GM12892 (cell line): ENCODE data around the gene LPAR3.
"Not testable (repeated sequence)": the region's sequence is repeated elsewhere in the genome, so short reads cannot be mapped to it uniquely, and the experiment has no call there.

Experiments
- DNase-seq: peaks from one replicate; pipeline ENCODE4 v3.0.0; 2011; ENCODE audit not compliant: insufficient read length
- FAIRE-seq: peaks from 2 replicates; lab custom pipeline; 2011; peaks lifted over from hg19 to GRCh38; lab: Jason Lieb, UNC
- POLR2A ChIP-seq: IDR thresholded peaks from 2 replicates; pipeline ENCODE4 v1.6.1; 2011; ENCODE audit warnings: low read depth, low read length, control low read depth
- POLR2AphosphoS5 ChIP-seq: IDR thresholded peaks from 2 replicates; pipeline ENCODE4 v1.6.1; 2011; ENCODE audit warnings: low read depth, low read length, control low read depth
- TAF1 ChIP-seq: IDR thresholded peaks from 2 replicates; pipeline ENCODE4 v1.6.1; 2011; ENCODE audit warnings: low read depth, mild to moderate bottlenecking, control low read depth, low read length, borderline replicate concordance

The LPAR3 gene

DNA sequence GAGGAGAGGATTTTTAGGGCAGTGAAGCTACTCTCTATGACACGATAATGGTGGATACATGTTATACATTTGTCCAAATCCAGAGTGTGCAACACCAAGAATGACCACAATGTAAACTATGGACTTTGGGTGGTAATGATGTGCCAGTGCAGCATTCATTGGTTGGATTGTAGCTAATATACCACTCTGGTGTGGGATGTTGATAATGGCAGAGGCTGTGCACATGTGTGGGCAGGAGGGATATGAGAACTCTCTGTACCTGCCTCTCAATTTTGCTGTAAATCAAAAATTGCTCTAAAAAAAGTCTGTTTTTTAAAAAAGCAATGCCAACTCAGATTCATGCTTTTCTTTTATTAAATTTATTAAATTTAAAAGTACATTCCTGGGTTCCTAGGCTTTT, 27.2 kb upstream of the LPAR3 start:
- FAIRE-seq (no peak), DNase-seq (no peak)
- TF ChIP-seq TAF1 = no peak
- TF ChIP-seq POLR2AphosphoS5 = no peak

DNA sequence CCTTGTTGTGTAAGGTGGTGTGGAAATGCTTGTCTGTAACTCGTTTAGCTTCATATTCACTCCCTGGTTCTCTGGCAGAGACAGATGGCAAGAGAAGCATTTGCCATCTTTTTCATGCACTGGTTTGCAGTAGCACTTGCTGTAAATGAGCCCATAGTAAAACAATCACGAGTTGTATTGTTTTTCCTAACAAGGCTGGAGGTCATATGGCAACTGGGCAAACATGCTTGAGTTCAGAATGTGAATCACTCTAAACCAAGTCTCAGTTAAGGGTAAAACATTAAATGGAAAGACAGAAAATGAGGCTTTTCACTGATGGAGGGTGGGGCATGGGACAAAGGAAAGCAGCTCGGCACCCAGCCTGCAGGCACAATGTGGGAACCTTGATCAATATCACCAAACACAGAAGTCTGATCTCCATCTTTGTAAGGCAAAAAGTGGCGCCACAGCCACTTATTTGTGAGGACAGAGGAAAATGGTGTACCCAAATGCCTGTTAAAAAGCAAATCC, 26.5 kb upstream of the LPAR3 start:
- TF ChIP-seq TAF1 (no peak), POLR2AphosphoS5 (no peak), POLR2A (no peak)
- no peak for FAIRE-seq
- no peak for DNase-seq

DNA sequence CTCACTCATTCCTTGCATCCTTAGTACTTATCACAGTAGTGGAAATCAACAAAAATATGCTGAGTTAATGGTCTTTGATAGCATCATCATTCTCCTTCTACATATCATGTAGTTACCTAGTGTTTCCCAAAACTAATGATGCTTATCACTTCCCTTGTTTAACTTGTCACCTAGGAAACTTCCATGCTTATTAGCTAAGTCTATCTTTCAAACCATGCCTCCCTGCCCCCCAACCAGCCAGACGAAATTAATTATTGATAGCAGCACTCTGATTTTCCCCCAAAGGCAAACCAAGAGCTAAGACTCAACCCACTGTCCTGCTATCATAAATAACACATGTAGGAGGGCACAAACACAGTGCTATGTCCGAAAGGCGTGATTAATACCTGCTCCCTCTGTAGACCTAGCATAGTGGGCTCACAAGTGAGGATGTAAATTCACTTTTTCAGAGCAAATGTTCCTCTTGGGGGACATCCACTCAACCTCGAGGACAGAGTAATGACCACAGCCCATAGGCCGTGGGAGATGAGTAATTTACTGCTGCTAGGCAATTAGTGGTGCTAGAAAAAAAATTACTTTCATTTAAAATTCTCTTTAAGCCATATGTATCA, 25.8 kb upstream of the LPAR3 start:
- no peak for DNase-seq
- TF ChIP-seq POLR2A = no peak
- no peak for TF ChIP-seq POLR2AphosphoS5
- TF ChIP-seq TAF1 = no peak
- no peak for FAIRE-seq

DNA sequence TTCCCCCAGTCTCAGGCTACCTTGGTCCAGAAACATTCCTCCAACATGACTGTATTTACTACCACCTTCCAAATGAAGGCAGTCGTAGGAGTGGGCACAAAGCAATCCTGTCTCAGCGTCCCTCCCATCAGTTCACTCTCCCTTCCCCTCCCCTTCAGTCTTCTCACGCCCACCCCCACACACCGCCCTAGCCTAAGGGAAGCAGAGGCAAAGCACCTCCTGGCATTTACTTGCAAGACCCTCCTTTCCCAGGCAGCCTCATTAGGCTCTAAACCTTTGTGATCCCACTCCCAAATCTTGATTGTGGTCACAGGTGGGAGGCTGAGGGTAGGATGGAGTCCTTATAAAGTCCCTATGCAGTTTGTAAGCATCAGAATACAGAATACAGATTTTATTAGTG, 23.9 kb upstream of the LPAR3 start:
- TF ChIP-seq POLR2AphosphoS5 (no peak), POLR2A (no peak)
- DNase-seq (no peak), FAIRE-seq (no peak)

DNA sequence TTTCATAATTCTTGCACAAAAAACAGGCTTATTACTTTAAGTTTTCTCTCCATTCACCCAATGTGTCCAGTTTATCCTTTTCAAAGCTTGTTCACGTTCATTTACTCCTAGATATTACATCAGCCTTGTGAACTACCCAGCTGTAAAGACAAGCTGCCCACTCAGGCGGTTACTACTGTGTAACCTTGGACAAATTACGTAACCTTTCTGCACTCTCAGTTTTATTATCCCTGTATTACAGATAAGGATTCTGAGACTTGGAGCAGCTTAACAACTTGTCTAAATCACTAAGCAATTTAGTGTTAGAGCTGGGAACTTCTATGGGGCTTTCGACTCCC, 20.5 kb upstream of the LPAR3 start:
- DNase-seq (no peak), FAIRE-seq (no peak)
- TF ChIP-seq TAF1 (no peak), POLR2AphosphoS5 (no peak)

DNA sequence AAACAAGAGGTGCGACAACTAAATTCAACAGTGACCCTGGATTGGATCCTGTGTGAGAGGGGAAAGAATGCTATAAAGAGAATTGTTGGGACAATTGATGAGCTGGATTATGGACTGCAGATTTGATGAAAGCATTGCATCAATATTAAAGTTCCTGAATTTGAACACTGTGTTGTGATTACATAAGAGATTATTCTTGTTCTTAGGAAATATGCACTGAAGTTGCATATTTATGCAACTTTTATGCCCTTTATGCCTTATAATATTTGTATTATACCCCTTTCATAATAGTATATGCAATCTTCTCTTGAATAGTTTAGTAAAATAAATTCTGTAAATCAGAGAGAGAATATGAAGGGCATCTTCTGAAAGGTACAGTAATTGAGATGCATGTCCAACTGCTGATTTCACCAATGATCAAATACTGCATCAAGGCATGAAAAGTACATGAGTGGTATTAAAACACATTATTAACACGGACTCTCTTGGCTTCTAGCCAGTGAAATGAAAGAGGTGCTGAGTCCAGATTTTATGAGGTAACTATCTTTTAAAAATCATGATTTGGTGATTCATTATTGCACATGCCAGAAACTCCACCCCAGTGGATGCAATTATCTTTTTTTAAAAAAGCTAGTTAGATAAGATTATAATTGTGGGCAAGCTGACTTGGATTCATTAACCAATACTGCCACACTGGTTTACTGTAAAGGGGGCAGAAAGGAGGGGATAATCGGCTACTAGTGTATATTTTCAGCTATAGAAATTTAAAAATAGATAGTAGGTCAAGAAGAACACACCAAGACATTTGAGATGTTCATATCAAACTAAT, 19.9 kb upstream of the LPAR3 start:
- TF ChIP-seq POLR2AphosphoS5 (no peak), POLR2A (no peak), TAF1 (no peak)
- DNase-seq = no peak
- FAIRE-seq = no peak

DNA sequence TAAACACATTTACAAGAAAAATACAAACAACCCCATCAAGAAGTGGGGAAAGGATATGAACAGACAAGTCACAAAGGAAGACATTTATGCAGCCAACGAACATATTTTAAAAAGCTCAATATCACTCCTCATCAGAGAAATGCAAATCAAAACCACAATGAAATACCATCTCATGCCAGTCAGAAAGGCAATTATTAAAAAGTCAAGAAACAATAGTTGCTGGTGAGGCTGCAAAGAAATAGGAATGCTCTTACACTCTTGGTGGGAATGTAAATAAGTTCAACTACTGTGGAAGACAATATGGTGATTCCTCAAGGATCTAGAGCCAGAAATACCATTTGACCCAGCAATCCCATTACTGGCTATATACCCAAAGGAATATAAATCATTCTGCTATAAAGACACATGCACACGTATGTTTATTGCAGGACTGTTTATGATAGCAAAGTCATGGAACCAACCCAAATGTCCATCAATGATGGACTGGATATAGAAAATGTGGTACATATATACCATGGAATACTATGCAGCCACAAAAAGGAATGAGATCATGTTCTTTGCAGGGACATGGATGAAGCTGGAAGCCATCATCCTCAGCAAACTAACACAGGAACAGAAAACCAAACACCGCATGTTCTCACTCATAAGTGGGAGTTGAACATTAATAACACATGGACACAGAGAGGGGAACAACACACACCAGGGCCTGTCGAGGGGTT, 15.9 kb upstream of the LPAR3 start:
- FAIRE-seq, DNase-seq: not testable (repeated sequence)

DNA sequence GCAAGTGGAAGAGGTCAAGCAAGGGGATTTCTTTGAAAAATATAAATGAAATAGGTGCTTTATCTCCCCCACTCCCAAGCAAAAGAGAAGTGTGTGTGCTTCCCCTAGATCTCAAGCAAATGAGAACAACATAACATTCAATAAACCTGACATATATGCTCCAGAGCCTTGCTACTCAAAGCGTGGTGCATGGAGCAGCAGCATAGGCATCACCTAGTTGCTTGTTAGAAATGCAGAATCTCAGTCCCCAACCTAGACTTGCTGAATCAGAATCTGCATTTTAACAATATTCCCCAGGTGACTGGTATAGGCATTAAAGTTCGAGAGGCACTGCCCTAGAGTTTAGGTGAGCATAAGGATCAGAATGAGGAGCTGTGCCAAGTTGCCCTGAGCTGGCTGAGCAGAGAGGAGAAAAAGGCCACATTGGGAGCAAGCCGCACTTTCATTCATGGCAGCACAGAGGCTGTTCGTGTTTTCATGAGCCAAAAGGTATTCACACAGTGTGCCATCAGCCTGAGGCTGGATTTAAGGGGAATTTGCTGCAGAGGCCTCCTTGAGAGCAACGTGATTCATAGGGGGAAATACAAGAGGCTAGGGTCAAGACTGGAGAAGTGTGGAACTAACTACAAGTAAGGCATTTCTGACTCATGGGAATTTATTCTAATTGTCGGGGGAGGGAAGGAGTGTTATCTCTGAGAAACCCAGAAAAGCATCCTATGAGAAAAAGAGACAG, 14.3 kb upstream of the LPAR3 start:
- no peak for DNase-seq
- TF ChIP-seq POLR2AphosphoS5 = no peak
- no peak for TF ChIP-seq TAF1
- no peak for TF ChIP-seq POLR2A
- no peak for FAIRE-seq

DNA sequence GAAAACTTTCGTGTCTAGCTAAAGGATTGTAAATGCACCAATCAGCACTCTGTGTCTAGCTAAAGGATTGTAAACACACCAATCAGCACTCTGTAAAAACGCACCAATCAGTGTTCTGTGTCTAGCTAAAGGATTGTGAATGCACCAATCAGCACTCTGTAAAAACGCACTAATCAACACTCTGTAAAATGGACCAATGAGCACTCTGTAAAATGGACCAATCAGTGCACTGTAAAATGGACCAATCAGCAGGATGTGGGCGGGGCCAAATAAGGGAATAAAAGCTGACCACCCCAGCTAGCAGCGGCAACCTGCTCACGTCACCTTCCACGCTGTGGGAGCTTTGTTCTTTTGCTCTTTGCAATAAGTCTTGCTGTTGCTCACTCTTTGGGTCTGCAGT, 9.7 kb upstream of the LPAR3 start:
- DNase-seq = not testable (repeated sequence)
- peak; percentile 36 for FAIRE-seq

DNA sequence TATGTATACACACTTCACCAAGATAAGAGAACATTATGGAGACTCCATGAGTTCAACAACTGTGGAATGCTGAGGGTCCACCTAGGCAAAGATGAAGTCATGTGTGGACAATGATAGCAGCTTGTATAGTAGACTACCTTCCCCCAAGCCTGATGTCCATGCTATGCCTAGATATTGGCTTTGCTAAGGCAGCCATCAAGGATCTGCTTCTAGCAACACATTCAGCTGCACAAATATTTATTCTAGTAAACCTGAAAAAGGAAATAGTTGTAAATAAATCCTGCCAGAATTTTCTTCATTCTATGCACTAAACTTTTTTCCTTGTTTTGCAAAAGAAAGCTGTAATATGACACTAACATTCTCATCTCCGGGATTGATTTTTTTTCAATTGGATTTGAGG, 7.0 kb upstream of the LPAR3 start:
- no peak for TF ChIP-seq POLR2AphosphoS5
- no peak for TF ChIP-seq POLR2A
- no peak for TF ChIP-seq TAF1
- DNase-seq = no peak
- FAIRE-seq = peak; percentile 33

DNA sequence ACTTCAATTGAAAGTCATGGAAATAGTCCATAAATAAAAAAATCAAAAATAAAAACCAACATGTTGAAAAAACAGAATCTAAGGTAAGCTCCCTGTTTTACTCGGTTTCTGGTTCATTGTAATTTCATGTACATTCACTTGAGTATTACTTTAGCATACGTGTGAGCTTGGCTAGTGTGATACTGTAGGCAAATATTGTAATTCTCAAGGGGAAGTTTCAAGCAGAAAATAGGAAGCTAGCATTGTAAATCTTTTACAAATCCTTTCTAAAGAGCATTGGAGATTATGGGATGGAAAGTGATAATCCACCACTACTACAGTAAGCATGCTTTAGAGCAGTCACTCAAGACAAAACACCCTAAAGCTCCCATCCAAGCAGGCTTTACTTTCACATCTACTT, 3.3 kb upstream of the LPAR3 start:
- FAIRE-seq (peak; percentile 48), DNase-seq (no peak)
- TF ChIP-seq POLR2A = no peak
- no peak for TF ChIP-seq TAF1
- no peak for TF ChIP-seq POLR2AphosphoS5
